ENCODE results near the gene CLMN.

DNA sequence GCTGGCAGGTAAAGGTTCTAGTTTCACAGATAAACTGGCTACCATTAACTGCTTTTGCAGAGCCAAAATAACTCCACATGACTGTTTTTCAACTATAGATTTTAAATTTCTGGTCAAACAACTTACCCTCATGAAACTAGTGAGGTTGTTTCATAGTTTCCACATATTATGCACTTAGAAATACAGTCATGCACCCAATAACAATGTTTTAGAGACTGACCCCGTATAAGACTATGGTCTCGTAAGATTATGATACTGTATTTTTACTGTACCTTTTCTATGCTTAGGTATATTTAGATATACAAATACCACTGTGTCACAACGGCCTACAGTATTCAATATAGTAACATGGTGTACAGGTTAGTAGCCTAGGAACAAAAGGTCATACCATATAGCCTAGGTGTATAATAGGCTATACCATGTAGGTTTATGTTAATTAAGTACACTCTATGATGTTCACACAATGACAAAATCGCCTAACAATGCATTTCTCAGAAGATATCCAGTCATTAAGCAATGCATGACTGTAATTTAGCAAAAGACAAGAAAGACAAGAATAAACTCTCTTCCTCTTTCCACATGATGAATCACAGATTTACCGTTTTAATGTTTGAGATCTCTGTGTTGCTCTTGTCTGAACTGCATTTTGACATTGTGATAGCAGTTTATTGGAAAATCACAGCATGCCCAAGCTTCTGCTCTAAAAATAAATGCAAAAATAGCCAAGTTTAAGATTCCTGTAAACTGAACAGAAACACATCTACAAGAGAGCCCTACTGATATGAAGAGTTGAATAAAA, 179.4 kb downstream of the CLMN start:
- TF ChIP-seq POLR2A (IDR thresholded peaks at IDR 0.05; ENCODE audit: low read depth, low read length) (no peak), TAF1 (IDR thresholded peaks at IDR 0.05; ENCODE audit: low read depth, low read length) (no peak), POLR2AphosphoS5 (IDR thresholded peaks at IDR 0.05; ENCODE audit: low read depth, low read length) (no peak)

Measured in GM12891 (cell line).